OCI-M1 (cell line): ENCODE results near the gene JCAD.
"Not testable (repeated sequence)": the region's sequence is repeated elsewhere in the genome, so short reads cannot be mapped to it uniquely, and the experiment has no call there.

ENCODE experiments used
- DNase-seq: peaks from one replicate; lab custom pipeline; 2025; lab: John Stamatoyannopoulos, UW

JCAD gene, protein sequence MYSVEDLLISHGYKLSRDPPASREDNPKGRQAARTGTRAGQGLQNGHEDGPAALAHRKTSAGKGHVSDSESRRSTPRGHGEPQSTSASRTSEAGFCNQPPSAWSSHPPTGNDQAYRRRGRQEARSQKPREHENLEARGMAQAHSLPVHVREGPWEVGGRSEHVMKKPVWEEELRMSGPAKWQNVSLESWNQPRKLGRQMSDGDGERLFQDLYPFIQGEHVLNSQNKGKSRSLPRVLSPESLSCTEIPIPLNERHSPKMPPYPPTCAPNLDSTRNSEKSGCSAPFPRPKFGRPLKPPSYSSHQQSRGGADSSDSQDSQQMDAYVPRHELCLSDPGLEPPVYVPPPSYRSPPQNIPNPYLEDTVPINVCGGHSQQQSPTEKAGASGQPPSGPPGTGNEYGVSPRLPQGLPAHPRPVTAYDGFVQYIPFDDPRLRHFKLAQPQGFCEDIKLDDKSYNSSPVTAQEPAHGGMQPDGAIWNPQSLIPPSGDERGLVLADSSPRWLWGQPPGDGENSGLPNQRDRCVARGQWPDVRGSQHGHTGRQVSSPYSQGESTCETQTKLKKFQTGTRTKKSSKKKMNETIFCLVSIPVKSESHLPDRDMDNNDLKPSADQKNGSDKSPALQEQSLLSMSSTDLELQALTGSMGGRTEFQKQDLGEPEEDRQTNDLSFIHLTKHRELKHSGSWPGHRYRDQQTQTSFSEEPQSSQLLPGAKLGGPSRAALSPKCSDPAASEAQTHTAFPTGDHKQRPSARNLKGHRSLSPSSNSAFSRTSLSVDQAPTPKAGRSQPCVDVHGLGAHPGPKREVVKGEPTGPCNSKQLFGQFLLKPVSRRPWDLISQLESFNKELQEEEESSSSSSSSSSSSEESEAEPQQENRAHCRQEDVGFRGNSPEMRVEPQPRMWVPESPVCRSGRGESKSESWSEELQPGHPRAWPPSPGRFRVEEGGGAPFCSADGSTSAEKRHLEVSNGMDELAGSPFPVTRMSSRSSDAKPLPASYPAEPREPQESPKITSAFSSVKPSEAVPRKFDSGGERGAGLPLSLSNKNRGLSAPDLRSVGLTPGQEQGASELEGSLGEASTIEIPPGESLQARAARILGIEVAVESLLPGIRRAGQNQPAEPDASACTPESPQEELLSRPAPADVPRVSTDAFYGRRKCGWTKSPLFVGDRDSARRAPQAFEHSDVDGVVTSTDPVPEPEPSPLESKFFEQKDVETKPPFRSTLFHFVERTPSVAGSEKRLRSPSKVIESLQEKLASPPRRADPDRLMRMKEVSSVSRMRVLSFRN (N-terminal part only)

GRCh38 chr10:30059209-30060107 lies at the start of gene JCAD:
JCAD (minus strand) TSS chr10:30059586; CDS start chr10:30047812, 11,774 bp downstream.
- DNase-seq: no peak

DNA sequence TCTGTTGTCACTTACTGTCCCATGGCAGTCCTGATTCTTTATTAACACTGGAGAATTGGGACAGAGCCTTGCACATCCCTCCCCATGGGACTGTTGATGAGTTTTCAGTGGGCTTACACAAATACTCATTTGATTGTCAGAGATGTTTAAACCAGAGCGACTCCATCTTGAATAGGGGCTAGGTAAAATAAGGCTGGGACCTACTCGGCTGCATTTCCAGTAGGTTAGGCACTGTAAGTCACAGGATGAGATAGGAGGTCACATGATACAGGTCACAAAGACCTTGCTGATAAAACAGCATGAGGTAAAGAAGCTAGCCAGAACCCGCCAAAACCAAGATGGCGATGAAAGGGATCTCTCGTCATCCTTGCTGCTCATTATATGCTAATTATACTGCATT lies 47.6 kb upstream of the JCAD start:
- DNase-seq: peak; percentile 25

DNA sequence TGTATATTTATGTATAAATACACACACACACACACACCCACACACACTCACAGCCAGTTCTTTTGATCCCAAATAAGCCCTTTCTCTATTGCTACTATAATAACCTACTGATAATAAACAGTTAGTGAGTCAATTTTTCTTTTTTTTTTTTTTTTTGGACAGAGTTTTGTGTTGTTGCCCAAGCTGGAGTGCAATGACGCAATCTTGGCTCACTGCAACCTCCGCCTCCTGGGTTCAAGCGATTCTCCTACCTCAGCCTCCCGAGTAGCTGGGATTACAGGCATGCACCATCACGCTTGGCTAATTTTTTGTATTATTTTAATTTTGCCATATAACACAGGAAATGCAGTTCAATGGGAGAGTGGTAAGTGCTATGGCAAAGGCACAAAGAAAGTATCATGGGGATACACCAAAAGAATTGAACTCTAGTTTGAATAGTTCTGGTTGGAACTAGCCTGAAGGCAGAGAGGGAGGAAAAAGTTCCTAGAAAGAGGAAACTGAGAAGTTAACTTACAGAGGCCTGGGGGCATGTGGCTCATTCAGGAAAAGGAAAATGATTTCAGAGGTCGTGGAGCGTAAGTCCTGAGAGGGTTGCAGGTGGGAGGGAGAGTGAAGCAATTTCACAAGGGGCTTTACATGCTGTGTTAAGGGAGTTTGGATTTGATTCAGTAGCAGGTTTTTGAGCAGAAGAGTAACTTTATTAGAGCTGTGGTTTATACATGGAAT lies 44.4 kb upstream of the JCAD start:
- DNase-seq: no peak

- DNase-seq: not testable (repeated sequence)
These were observed 40.3 kb upstream of the JCAD start for GRCh38 chr10:30099706-30100105.

DNA sequence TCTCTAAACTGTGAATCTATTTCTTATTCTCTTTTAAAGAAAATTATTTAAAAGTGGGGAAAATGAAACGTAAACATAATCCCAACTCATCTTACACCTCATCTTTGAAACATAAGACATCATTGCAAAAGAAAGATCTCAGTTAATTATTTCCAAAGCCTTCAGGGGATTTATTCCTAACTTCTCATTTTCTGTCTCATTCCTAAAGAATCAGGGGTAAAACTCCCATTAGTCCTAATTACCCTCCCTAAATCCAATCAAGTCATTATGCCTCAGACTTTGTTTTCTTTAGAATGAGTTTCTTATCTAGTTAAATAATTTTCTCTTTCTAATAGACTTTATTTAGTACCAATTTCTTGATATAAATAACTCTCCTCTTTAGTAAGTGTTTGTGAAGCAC lies 39.7 kb upstream of the JCAD start:
- DNase-seq: no peak

- no peak for DNase-seq
These were observed 39.2 kb upstream of the JCAD start for GRCh38 chr10:30098629-30099028.

- DNase-seq: no peak
These were observed 37.2 kb upstream of the JCAD start for GRCh38 chr10:30096564-30096963.

- DNase-seq: no peak
These were observed 36.4 kb upstream of the JCAD start for GRCh38 chr10:30095631-30096422.

DNA sequence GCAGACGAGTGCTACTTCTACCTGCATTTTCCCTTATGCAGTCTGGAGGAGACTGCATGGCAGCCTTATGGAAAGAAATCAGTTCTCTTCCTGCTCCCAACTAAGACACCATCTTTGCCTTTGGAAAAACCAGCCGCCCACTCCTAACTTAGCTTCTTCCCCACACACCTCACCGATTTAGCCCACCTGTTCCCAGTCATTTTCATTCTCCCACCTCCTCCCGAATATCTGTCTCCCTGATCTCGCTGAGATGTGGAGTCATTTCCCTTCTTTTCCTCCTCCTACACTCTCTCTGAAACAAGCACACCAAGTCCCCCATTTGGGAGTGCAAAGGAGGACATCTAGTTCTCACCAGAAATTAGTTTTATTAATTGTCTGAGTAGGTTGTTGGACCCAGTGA lies 35.2 kb upstream of the JCAD start:
- no peak for DNase-seq

GRCh38 chr10:30093303-30093950 lies 34.0 kb upstream of the JCAD start:
- DNase-seq: no peak

DNA sequence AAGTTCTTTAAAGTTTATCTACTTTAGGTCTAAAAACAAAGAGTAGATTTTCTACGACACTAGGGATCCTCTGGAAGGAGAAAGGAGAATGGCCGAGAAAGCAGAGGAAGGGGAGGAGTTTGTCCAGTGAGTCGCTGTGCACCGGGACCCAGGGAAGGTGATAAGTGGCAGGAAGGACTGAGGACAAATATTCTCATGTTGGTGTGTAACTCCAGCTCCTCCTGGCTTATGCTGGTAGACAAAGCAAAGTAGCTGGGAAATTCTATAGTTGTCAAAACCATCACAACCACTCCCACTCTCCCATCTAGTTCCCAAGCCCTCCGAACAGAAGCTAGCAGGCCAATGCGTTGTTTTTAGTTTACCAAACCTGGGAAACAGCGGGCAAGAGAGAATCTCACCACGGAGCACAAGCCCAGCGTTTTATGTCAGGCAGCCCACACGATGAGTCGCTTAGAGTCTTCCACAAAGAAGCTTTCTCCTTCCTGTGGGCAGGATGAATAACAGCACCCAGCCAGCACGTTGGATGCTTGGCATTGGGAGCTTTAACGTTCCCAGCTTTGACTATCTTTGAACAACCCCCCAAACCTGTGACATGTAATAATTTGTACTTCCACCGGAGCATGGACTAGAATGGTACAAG lies 32.9 kb upstream of the JCAD start:
- DNase-seq: no peak

- no peak for DNase-seq
These were observed 31.8 kb upstream of the JCAD start for GRCh38 chr10:30091136-30091535.

DNA sequence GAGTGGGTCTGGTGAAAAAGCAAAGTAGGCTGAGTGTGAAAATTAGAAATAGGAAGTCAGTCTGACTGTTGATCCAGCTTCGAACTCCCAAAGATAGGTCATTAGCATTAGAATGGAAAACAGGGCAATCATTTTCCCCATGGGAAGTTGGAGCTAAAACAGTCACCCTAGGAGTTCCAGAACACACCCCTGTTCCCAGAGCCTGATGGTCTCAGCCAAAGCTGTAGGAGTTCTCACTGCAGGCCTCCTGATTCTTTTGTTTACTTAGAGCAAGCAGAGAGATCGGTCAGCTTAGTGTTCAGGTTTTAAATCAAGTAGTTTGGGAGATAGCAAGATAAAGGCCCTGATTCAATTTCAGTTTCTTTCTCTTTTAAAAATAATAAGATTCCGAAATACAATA lies 28.8 kb upstream of the JCAD start:
- no peak for DNase-seq

DNA sequence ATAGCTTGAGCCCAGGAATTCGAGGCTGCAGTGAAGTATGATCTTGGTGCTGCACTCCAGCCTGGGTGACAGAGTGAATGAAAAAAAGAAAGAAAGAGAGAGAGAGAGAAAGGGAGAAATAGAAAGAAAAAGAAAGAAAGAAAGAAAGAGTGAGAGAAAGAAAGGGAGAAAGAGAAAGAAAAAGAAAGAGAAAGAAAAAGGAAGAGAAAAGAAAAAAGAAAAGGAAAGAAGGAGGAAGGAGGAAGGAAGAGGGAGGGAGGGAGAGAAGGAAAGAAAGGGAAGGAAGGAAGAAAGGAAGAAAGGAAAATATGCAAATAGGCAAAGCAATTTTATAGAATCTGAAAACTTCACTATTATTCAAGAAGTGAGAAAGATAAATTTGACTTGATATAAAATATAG lies 24.5 kb upstream of the JCAD start:
- no peak for DNase-seq

- no peak for DNase-seq
These were observed 21.8 kb upstream of the JCAD start for GRCh38 chr10:30081182-30081581.

DNA sequence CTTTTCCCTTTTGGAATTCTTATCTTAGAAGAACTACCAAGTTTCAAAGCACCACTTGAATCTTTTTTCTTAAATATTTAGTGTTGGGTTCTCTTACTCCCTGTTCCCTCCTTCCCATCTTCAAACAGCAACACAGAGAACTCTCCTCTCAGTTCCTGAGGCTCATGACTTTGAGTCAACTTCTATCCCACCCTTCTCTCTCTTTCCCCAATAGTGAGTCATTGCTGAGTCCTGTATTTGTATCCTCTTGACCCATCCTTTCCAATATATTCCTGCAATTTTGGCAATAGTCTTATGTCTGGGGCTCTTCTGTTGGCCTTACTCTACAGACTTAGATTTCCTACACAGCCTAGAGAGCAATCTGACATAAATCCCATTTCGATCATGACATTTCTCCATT lies 20.8 kb upstream of the JCAD start:
- no peak for DNase-seq

DNA sequence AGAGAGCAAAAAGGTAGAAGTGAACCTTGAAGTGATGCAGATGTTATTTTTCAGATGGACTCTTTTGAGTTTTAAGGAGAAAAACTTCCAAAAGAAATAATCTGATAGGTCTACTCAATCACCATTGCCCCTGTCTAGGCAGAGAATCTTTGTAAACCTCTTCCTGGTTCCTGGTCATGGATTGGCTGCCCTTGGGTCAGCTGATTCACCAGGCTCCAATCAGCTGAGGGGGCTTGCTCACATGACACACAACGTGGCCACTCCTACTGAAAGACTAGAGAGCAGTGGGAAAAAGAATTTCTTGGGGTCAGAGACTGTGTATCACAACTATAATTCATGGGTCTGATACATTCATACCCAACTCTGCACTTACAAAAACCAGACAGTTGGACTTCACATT lies 20.0 kb upstream of the JCAD start:
- DNase-seq: no peak

- DNase-seq: no peak
These were observed 16.1 kb upstream of the JCAD start for GRCh38 chr10:30075481-30075880.

DNA sequence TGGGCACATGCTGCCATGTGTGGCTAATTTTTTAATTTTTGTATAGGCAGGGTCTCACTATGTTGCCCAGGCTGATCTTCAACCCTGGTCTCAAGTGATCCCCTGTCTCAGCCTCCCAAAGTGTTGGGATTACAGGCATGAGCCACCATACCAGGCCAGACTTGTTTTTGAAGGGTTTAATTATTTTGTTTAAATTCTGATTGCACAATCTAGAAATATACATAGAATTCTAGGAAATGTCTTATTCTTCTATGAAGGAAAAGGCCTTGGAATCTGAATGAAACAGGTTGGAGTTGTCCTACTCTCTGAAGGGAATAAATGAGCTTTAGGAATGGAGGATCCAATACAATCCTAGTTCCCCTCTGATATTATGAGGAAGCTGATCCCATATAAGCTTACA lies 15.5 kb upstream of the JCAD start:
- DNase-seq: no peak
